Activated T-helper 17 cell treated with anti-CD3 and anti-CD28 coated beads, Interleukin-2, amount 50 U/mL, for 72 hours (primary cell): Measurements from ENCODE around the gene MSH4. TPM values are rescaled to one million over a fixed set of nuclear protein-coding genes. Genes with fewer than 3 reads are reported as not detected.
"Not testable (repeated sequence)": the region's sequence is repeated elsewhere in the genome, so short reads cannot be mapped to it uniquely, and the experiment has no call there.

Experiments used
- ATAC-seq: fragments of 150-1000 bp; cut with Tn5 transposase; replicated peaks from 2 replicates; pipeline ENCODE4 v1.10.0; 2021; ENCODE audit warnings: mild to moderate bottlenecking, moderate library complexity
- H3K27ac Mint-ChIP-seq: one replicate; pipeline ENCODE4 v1.8.0; 2022; ENCODE audit warnings: mixed read lengths
- H3K27me3 Mint-ChIP-seq: one replicate; pipeline ENCODE4 v1.8.0; 2022; ENCODE audit warnings: mixed read lengths
- H3K36me3 Mint-ChIP-seq: one replicate; pipeline ENCODE4 v1.8.0; 2022; ENCODE audit warnings: low read depth, mild to moderate bottlenecking, mixed read lengths
- H3K4me1 Mint-ChIP-seq: one replicate; pipeline ENCODE4 v1.8.0; 2022; ENCODE audit warnings: mixed read lengths
- H3K4me3 Mint-ChIP-seq: one replicate; pipeline ENCODE4 v1.8.0; 2022; ENCODE audit warnings: mild to moderate bottlenecking, mixed read lengths
- H3K9me3 Mint-ChIP-seq: one replicate; pipeline ENCODE4 v1.8.0; 2022; ENCODE audit warnings: mixed read lengths
- total RNA-seq, 2 donors: library from RNA; stranded (reverse); gene quantifications; one replicate each; pipeline ENCODE4 v1.2.3, GENCODE V29; 2022

The MSH4 gene
- total RNA-seq, 2 donors from 2014 or later = 0.32 to 0.95 TPM

DNA sequence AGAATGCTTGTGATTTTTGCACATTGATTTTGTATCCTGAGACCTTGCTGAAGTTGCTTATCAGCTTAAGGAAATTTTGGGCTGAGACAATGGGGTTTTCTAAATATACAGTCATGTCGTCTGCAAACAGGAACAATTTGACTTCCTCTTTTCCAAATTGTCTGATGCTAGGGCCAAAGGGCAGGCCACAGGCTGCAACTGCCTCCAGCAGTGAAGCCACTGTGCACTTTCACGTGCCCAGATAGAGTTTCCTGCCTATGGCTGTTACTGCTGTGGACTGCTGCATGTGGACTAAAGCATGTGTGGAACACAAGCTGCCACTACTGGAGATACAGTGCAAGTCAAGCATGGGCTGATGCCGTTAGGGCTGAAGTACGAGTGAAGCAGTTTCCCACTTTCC is 146.4 kb downstream of the MSH4 start:
- not testable (repeated sequence) for H3K36me3 Mint-ChIP-seq, H3K4me1 Mint-ChIP-seq, H3K27ac Mint-ChIP-seq, H3K9me3 Mint-ChIP-seq, ATAC-seq, H3K27me3 Mint-ChIP-seq, H3K4me3 Mint-ChIP-seq

DNA sequence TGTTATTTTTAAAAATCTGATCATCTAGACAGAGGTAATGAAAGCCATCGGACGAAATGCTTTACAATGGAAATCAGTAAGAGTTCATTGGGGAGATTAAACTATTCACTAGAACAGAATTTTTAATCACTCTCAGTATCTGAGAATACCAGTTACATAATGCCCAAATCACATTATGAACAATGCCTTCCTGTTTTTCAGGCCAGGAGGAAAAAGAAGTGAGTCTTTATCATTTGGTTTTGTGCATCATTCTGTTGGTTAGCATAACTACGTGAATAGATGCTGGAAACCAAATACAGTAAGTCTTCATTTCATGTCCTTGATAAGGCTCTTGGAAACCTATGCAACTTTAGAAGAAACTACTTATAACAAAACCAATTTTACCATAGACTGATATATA is 153.5 kb downstream of the MSH4 start:
- Mint-ChIP-seq H3K4me3 (no peak overlapping the region), H3K36me3 (no peaks in the 10 kb centered on the region), H3K9me3 (peaks cover 5% of the 10 kb centered on the region), H3K4me1 (no peaks in the 10 kb centered on the region), H3K27ac (no peak overlapping the region), H3K27me3 (peaks cover 2% of the 10 kb centered on the region)
- no peak for ATAC-seq

DNA sequence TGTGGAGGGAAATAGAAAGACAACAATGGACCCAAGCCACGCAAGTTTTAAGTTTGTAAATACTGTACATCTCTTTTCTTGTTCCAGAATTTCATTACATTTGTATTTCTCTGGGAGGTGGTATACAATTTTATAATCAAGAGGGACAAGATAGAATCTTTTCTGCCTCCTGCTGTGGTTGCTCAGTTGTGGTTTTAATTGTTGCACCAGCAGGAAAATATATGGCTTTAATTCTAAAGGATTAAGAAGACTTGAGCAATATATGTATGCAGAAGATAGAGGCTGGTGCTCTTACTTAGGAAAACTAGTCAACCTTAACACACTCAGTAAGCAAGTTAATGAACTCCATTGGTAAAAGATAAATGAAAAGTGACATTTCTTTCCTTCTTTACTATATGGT is 155.3 kb downstream of the MSH4 start:
- peaks cover 2% of the 10 kb centered on the region for H3K27me3 Mint-ChIP-seq
- no peaks in the 10 kb centered on the region for H3K4me1 Mint-ChIP-seq
- H3K4me3 Mint-ChIP-seq = no peak overlapping the region
- no peak for ATAC-seq
- no peaks in the 10 kb centered on the region for H3K36me3 Mint-ChIP-seq
- no peak overlapping the region for H3K27ac Mint-ChIP-seq
- H3K9me3 Mint-ChIP-seq = no peaks in the 10 kb centered on the region

DNA sequence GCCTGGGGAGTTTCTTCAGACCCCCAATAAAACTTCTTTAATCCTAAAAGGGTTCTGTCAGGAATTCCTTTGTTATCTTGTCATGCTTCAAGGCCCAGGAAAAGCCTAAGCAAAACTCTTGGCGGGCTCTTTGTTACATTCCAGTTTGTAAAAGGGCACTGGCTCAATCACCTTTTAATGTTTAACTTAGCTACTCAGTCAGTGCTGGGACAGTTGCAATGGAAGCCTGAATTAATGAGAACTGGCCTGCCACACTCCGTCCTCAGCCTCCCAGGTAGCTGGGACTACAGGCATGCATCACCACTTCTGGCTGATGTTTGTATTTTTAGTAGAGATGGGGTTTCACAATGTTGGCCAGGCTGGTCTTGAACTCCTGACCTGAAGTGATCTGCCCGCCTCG is 156.8 kb downstream of the MSH4 start:
- H3K9me3 Mint-ChIP-seq = no peaks in the 10 kb centered on the region
- no peak overlapping the region for H3K27ac Mint-ChIP-seq
- H3K4me1 Mint-ChIP-seq = no peaks in the 10 kb centered on the region
- no peaks in the 10 kb centered on the region for H3K36me3 Mint-ChIP-seq
- ATAC-seq = no peak
- H3K4me3 Mint-ChIP-seq = no peak overlapping the region
- peaks cover 2% of the 10 kb centered on the region for H3K27me3 Mint-ChIP-seq

DNA sequence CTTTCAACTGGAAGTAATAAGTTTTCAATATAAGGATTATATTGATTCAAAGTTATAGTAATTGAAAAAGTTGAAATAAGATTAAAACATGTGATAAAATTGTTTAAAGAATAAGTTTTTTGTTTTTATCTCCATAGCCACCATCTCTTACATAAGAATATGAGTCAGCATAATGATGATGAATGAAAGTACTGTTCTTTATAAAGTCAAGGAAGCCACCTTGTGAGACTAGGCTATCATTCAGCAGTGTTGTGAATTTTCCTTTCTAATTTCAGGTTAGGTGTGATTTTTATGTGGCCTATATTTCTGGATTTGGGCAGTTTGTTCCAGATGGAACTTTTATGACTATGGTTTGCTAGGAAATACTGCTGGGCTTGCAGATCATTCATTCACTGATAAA is 157.9 kb downstream of the MSH4 start:
- H3K4me3 Mint-ChIP-seq = no peak overlapping the region
- ATAC-seq = no peak
- H3K4me1 Mint-ChIP-seq = no peaks in the 10 kb centered on the region
- no peak overlapping the region for H3K27ac Mint-ChIP-seq
- no peaks in the 10 kb centered on the region for H3K36me3 Mint-ChIP-seq
- H3K9me3 Mint-ChIP-seq = no peaks in the 10 kb centered on the region
- peaks cover 2% of the 10 kb centered on the region for H3K27me3 Mint-ChIP-seq

Other genes with a start within 250 kb of the MSH4 start
- gene SLC44A5, start 185.8 kb upstream of the MSH4 start, total RNA-seq = under 1 TPM in 1 of 2 donors, not detected in 1; 0.61 TPM
- gene ACADM, start 72.2 kb upstream of the MSH4 start, total RNA-seq = 10 to 100 TPM; 41.3 to 61.9 TPM
- gene RABGGTB, start 10.6 kb upstream of the MSH4 start, total RNA-seq = 100 to 1,000 TPM; 109 to 165 TPM
- not detected for gene ASB17, start 135.5 kb downstream of the MSH4 start, total RNA-seq